HG03354 (cell line): Measurements from ENCODE around the gene HAX1.
"Not testable (repeated sequence)": the region's sequence is repeated elsewhere in the genome, so short reads cannot be mapped to it uniquely, and the experiment has no call there.

Experiments
- ATAC-seq: cut with Tn5 transposase; IDR thresholded peaks from one replicate; pipeline ENCODE4 v1.9.1; 2021; ENCODE audit warnings: mild to moderate bottlenecking; ENCODE audit not compliant: unreplicated experiment, poor library complexity, severe bottlenecking

Gene HAX1

DNA sequence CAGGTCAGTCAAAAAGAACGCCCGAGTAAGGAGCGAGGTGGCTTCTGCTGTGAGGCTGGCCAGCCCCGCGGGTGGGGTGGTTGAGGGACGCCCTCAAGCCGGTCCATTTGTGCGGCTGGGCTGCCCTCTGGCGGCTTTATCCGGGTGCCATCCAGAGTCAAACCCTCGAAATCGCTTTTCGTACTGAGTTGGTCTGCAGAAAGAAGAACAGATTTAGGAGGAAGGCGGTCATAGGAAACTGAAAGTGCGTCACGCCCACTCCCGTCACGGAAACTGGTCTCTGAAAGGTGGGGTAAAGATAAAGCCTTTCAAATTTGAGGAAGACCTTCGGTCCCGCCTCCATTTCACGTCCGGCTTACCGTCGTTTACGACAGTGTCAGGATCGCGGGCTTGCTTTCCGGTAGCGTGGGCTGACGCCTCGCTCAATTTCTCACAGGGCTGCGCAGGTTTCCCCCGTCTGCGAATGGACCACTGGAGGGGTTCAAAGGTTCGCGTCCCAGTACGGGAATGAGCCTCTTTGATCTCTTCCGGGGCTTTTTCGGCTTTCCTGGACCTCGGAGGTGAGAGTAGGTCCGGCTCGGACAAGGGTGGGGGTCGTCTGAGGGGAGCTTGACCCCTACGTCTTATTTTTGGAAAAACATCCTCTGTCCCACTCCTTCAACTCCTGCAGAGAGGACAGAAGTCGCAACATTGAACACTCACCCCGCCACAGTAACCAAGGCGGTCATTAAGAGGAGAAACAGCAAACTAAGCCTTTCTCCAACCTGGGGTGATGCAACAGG, at the start of gene HAX1:
Gene HAX1, plus strand, starts transcription at position 413 of the 782 bp plus-strand sequence. Its CDS starts 95 bp downstream, at position 508.
- ATAC-seq, result peak; percentile 90

DNA sequence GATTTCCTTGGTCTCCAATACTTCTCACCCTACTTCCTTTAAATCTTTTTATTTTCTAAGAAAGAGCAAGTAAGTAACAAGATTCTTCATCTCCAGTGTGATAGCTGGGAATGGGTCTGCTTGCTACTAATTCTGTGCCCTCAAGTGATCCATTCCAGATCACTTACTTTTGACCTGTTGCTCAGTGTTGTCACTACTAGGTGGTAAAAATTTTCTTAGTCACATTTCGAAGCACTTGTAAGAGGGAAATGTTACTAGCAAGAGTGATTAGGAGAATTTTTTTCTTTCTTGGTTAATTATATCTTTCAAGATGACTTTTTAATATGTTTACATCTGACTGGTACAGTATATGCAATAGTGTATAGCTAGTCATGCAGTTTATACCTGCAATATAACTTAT, 49.5 kb upstream of the HAX1 start:
- ATAC-seq, result no peak

DNA sequence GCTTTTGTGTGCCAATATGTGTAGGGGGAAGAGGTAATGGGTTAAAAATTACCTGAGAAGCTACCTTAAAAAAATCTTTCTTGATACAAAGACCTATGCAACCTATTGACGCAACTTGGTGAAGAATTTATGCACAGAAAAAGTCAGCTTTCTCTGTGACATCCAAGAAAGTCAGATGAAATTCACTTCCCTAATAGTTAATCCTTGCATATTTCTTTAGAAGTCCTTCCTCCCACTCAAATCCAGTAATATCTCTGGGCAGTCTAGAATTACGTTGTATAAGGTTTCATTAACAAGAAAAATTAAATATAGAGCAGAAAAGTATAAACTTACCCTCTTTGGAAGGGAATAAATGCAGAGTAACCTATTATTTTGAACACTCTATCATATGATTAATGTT, 48.8 kb upstream of the HAX1 start:
- no peak for ATAC-seq

DNA sequence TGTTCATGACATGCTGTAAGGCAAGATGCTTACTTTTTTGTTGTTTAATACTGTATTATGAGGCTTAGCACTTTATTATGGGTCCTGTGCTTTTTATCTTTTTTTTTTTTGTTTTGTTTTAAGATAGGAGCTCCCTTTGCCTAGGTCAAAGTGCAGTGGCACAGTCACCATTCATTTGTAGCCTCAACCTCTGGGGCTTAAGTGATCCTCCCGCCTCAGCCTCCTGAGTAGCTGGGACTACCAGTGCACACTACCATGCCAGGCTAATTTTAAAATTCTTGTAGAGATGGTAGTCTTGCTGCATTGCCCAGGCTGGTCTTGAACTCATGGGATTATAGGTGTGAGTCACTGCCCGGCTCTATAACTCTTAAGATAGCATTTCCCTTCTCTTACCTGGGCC, 47.1 kb upstream of the HAX1 start:
- ATAC-seq, result no peak

DNA sequence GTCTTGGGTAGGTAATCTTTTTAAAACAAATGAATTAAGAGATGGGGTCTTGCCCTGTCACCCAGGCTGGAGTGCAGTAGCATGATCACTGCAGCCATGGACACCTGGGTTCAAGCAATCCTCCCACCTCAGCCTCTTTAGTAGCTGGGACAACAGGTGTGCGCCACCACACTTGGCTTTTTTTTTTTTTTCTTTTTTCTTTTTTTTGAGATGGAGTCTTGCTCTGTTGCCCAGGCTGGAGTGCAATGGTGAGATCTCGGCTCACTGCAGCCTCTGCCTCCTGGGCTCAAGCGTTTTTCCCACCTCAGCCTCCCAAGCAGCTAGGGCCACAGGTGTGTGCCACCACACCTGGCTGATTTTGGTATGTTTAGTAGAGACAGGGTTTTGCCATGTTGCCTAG, 41.3 kb upstream of the HAX1 start:
- not testable (repeated sequence) for ATAC-seq

DNA sequence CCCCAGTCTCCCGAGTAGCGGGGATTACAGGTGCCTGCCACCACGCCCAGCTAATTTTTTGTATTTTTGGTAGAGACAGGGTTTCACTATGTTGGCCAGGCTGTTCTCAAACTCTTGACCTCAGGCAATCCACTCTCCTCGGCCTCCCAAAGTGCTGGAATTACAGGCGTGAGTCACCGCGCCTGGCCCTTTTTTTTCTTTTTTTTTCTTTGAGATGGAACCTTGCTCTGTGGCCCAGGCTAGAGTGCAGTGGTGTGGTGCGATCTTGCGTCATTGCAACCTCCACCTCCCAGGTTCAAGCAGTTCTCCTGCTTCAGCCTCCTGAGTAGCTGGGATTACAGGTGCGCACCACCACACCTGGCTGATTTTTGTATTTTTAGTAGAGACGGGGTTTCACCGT, 39.3 kb upstream of the HAX1 start:
- ATAC-seq, result not testable (repeated sequence)

DNA sequence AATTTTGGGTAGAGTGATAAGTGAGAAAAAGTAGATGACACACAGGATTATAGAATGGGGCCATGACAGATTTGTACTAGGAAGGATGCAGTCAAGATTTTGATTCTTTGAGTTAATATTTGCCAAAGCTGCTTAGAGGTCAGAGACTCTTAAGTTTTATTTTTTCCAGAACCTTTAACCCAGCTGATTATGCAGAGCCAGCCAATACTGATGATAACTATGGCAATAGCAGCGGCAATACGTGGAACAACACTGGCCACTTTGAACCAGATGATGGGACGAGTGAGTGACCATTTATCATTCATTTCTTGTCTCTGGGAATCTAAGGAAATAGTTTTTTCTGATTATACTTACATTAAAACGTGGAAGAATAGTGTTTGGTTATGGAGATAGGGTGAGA, 35.6 kb upstream of the HAX1 start:
- ATAC-seq, result no peak

DNA sequence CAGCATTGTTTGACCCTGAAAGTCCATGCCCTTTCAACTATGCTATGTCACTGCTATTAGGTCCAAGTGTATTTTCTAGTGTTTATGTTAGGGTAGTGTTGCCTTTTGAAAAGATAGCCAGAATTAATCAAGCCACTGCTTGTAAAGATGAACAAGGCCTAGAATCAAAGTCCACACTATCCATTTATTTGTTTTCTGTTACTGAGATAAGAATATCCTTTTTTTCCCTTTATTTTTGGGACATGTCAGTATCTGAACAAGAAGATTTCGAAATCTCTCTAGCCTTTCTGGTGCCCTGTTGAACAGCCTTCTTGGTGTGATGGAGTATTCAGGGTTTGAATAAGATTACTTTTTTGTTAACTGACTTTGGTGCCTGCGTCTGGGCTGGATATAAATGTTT, 35.0 kb upstream of the HAX1 start:
- ATAC-seq, result no peak

DNA sequence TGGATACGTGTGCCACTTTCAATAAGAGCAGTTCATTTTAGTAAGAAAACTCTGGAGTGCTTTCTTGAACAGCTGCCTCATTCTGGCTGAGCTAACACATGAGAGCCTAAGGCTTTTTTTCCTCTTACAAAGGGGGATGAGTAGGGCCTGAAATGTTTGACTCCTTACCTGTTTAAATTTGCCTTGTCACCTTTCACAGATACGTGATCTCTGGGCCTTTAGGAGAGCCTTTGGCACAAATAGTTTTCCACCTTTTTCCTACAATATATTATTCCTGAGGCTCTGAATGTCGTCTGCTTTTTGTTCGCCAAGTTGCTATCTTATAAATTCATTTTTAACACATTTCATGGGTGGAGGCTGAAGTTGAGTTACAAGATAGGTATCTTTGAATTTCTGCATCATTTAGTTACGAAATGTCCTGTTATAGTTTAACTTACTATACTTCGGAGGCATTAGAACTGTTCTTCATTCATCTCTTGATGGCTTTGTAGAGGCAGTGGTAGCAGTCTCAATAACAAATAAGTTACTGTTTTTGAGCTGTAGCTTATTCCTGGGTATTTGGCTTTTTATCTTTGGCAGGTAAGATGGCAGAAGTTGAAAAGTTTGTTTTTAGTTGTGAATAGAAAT, 34.4 kb upstream of the HAX1 start:
- no peak for ATAC-seq

DNA sequence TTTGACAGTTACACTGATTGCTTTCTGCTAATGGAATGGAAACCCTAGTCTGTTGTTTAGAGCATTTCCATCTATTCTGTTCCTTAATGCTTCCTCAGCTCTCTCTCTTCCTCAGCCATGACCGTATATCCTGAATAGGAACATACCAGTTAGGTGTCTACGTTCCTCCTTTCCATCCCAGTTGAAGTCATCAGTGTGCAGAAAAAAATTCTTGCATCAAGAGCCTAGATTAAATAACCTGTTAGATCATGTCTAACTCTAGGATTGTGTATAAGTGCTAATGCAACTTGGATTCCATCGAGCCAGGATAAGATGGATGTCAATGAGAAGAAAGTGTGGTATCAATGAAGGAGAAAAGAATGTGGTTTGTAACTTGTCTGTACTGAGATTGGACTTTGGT, 32.9 kb upstream of the HAX1 start:
- no peak for ATAC-seq

DNA sequence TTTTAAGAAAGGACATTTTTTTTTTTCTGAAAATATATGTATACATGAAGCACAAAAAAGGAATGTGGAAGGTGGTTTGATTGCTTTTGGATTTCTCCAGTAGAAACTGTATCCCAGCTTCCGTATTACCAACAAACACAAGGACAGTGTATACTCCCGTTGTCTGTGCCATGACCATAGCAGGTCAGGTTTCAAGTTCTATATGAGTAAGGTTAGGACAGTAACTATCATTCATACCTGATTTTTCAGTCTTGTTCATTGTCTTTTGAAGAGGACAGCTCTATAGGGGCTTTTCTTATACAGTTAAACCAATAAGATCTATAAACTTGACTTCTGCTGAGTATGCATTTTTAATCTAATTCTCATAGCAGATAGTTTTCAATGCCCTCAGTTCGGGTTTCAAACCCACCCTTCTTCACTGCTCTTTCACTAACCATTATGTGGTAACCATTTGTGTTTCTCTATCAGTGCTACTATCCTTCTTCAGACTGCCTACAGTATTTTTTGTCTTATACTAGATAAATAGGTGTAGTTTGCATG, 32.1 kb upstream of the HAX1 start:
- no peak for ATAC-seq

DNA sequence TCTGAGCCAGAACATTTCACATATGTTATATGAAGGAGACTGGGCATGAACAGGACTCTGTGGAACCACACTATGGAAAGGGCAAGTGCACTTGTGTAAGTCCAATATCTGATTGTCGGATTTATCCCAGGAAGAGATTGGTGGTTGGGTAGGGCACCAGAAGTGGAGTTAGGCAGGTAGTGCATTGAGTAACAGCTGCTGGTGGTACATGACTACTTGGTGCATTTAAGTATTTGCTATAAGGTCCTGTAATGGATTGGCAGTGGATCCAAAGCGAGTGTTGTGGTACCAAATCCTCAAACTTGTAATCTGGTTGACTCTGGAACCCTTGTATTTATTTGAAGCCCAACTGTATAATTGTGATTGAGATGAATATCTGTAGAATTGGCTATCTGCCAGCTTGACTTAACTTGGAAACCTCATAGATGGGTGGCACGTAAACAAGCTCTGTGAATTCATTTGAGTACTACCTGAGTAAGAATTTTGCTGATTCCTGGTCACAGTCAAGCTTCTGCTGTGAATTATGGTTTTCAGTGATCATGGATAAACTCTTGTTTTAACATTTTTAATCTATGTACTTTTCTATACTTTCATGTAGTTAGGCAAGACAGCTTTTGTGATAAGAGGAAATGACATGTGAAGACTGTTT, 30.6 kb upstream of the HAX1 start:
- ATAC-seq, result no peak

DNA sequence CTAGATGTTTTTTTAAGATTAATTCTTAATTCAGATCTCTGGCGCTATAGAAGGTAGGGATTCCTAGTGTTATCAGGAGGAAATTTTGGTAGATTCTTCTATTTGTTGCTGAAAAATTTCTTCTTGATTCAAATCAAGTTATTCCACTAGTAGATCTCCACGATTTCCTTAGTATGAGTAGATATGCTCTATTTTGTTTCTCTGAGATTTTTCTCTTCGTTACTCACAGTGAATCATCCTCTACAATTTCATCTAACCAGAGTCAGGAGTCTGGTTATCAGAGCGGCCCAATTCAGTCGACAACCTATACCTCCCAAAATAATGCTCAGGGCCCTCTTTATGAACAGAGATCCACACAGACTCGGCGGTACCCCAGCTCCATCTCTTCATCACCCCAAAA, 18.8 kb upstream of the HAX1 start:
- no peak for ATAC-seq

DNA sequence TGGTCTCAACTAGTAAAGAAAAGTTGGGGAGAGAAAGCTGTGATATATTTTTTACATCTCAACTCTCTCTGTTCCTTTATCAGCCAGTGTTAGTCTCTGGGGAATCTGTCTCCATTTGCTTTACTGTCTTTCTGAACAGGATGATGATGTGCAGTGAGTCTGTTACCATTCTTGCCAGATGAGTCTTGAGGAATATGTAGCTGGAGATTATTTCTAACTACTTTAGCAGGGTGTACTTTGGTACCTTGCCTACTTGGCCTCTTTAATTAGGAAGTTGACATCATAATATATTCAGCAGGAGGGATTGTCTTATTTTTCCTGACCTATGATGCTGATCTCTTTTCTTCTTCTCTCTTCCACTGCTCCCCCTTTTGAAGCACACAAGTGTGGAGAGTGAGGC, 15.7 kb upstream of the HAX1 start:
- no peak for ATAC-seq

DNA sequence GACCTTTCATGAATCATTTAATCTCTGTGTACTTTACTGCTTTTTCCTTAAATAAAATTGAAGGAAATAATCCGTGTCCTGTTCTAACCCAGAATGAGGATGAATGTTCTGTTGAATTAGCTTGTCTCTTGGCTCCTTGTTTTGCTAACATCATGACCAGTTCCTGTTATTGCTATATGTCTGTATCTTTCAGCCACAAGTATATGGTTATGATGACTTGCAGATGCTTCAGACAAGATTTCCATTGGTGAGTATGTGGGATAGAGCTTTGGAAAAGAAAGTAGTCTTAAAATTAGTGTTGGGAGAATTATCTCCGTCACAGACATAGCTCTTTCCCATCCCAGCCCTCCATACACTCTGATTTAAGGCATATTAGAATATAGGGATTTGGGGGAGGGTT, 13.6 kb upstream of the HAX1 start:
- no peak for ATAC-seq

DNA sequence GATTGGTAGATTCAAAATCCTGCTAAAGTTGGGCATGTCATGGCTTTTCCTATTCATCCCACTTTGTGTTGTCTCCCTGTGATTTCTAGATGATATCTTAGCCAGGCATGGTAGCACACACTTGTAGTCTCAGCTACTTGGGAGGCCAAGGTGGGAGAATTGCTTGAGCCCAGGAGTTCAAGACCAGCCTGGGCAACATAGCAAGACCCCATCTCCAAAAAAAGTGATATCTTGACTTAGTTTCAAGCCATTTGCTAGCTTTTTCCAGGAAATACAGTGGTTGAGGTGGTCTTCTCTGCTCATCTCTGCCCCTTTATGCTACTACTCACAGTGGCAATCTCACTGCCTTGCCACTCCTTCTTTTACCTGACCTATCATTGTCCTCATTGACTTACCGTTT, 12.3 kb upstream of the HAX1 start:
- ATAC-seq, result no peak

DNA sequence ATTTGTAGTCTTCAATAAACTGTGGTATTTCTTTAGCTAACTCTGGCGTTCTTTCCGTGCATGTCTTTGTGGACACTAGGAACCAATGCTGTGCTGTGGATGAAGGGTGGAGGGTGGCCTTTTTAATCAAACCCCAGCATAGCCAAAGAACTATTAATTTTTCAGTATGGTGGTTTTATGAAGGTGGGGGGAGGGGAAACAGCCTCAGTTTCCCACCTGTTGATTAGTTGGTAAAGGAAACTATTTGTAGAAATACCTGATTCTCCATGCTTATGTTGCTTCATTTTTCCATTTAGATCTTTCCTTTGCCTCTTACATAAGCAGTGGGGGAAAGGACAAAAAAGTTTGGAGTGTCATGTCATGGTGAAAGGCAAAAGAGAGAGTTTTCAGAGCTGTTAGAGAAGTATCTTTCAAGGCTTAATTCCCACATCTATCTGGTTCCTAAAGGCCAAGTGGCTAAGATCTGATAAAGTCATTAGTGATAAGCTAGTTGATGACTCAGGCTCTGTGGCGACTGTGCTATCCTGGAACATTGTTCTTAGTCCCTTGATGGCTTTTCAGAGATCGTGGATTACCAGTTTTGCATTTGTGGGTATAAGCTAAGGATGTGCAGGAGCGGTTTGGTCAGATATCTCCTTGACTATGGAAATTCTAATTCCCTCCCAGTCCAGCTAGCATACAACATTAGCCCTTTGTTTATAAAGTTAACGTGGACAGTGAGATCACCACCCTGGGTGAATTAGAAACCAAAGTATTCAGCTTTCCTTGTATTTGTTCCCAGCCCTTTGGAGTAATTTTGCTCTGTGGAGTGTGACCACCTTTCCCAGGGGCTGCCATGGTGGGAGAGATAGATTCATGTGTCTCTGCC, 8.7 kb upstream of the HAX1 start:
- no peak for ATAC-seq

DNA sequence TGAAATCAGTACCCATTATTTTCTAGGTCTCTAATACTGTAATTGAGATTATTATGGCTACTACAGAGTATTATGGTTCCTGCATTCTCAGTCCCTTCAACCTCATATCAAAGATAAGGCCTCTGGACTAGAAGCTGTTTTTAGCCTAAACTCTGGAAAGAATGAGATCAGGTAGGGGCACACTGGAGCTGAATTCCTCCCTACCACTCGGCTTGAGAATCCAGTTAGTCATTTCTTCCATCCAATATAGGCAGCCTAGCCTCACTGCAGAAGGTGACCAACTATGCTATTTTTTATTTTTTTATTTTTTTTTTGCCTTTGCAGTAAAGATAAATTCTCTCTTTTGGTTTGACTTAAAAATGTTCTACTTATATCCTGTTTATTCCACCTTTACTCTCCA, 8.0 kb upstream of the HAX1 start:
- no peak for ATAC-seq

DNA sequence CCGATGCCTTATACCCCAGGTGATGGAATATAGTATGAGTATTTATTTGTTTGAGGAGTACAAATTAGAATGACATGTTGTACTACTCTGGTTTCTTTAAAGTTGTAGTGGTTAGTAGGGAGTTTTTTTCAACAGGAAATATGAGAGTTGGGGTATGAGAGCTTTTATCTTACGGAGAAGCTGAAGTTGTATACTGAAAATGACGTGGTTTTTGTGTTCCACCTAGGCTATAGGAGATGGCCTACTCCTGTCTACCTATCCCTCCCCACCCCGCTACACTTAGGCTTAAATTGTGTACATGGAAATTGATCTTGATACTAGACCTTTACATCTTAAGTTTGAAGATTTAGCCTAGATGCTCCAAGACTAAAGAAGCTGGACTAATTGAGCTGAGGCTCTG, 6.8 kb upstream of the HAX1 start:
- ATAC-seq, result no peak

DNA sequence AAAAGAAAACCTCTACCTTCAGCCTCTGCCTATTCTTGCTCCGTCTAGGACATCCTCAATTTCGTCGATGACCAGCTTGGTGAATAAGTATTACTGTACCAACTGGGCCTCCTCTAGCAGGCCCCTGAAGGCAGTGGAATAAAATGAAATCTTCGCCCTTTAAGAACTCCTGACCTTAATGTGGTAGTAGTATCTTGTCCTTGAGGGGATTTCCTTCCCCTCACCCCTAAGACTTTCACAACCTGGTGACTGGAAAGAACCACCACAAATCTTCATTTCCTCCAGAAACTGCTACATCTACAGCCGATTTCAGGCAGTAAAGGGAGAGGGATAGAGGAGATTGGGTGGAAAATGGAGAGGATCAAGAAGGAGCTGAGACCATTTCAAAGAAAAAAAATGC, 1.6 kb upstream of the HAX1 start:
- no peak for ATAC-seq
